HFFc6 (cell line): ENCODE measurements around the gene RPL37A. TPM values are rescaled to one million over a fixed set of nuclear protein-coding genes. Genes with fewer than 3 reads are reported as not detected.

Source experiments
- DNase-seq: peaks from one replicate; pipeline ENCODE4 v3.0.0-alpha.2; 2018
- H3K27ac Mint-ChIP-seq: 2 replicates; pipeline ENCODE4 v1.8.0; 2020; ENCODE audit warnings: mild to moderate bottlenecking, mixed read lengths
- H3K27me3 Mint-ChIP-seq: 2 replicates; pipeline ENCODE4 v1.8.0; 2021; ENCODE audit warnings: mild to moderate bottlenecking, moderate library complexity, mixed read lengths; ENCODE audit not compliant: insufficient read depth
- H3K36me3 Mint-ChIP-seq: 2 replicates; pipeline ENCODE4 v1.8.0; 2021; ENCODE audit warnings: low read depth, mixed read lengths
- H3K4me1 Mint-ChIP-seq: 2 replicates; pipeline ENCODE4 v1.8.0; 2020; ENCODE audit warnings: low read depth, mixed read lengths
- H3K4me3 Mint-ChIP-seq: 2 replicates; pipeline ENCODE4 v1.8.0; 2020; ENCODE audit warnings: mild to moderate bottlenecking, moderate library complexity, mixed read lengths
- H3K9me3 Mint-ChIP-seq: 2 replicates; pipeline ENCODE4 v1.8.0; 2020; ENCODE audit warnings: mild to moderate bottlenecking, mixed read lengths
- total RNA-seq, 6 experiments: library from RNA; stranded (reverse); fragmentation: NEBNext Ultra II Directional; extraction: Animal tissue kit (Norgen Biotek cat#: 25700); gene quantifications; 2 replicates in 1 of 6; 3 replicates in 5 of 6; pipeline ENCODE4 v1.2.3, GENCODE V29; 2021
- TF ChIP-seq, protein P1 (sequence below): fragments of 200-600 bp; sonication (generic); IDR thresholded peaks from 2 replicates; pipeline ENCODE4 v1.5.0; 2021; ENCODE audit warnings: antibody characterized with exemption, mild to moderate bottlenecking

Gene RPL37A
- total RNA-seq, 6 experiments from 2014 or later = 1,992 to 3,122 (median 2,808) TPM

DNA sequence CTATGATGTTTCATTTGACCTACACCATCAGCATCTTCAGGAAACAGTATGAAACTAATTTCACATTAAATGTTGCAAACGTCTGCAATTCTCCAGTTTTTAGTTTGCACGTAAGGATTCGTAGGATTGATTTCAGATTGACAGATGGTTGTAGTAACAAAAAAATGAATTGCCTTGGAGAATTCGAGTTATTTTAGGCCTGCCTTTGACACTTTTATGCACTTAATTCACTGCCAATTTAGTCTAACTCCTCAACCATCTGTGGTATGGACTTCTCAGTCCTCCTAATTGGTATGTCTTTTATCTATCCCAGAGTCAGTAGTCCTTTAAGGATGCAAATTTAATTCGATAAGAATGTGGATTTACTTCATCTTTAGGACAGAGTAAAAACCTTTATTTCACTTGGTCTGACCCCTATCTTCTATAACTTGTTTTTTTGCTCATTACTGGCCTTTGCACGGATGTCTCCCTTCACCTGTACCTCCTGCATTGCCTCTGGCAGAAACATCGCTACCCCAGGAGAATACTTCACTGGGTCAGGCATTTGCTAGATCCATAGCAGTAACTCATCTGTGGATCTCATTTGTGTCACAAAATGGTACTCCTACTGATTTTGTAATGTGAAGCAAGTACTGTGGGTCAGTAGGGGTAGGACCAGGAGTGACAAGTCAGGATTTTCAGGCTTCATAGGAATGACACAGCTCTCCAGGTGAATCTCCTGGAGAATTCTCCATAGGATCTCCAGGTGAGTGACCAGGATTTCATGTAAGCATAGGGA lies 3.9 kb downstream of the RPL37A start:
- Mint-ChIP-seq H3K4me3 (peak overlapping the region; percentile 62), H3K4me1 (peaks cover 68% of the 10 kb centered on the region), H3K27ac (peak overlapping the region; percentile 28), H3K27me3 (peaks cover 4% of the 10 kb centered on the region), H3K36me3 (peaks cover 69% of the 10 kb centered on the region), H3K9me3 (no peaks in the 10 kb centered on the region)
- TF ChIP-seq, protein P1, sequence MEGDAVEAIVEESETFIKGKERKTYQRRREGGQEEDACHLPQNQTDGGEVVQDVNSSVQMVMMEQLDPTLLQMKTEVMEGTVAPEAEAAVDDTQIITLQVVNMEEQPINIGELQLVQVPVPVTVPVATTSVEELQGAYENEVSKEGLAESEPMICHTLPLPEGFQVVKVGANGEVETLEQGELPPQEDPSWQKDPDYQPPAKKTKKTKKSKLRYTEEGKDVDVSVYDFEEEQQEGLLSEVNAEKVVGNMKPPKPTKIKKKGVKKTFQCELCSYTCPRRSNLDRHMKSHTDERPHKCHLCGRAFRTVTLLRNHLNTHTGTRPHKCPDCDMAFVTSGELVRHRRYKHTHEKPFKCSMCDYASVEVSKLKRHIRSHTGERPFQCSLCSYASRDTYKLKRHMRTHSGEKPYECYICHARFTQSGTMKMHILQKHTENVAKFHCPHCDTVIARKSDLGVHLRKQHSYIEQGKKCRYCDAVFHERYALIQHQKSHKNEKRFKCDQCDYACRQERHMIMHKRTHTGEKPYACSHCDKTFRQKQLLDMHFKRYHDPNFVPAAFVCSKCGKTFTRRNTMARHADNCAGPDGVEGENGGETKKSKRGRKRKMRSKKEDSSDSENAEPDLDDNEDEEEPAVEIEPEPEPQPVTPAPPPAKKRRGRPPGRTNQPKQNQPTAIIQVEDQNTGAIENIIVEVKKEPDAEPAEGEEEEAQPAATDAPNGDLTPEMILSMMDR = no peak
- DNase-seq = no peak

DNA sequence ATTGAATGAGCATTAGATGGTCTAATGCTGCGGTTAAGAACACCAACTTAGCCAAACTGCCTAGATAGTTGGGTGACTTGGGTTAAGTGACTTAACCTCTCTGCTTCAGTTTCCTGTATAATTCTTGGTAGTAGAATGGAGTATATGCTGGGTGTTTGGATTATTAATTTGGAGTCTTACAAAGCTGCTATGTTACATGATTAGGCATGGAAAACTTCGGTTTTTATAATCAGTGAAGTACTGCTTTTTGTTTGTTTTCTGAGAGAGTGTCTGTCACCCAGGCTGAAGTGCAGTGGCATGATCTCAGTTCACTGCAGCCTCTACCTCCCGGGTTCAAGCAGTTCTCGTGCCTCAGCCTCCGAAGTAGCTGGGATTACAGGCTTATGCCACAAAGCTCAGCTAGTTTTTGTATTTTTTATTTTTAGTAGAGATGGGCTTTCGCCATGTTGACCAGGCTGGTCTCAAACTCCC lies 4.5 kb downstream of the RPL37A start:
- H3K27me3 Mint-ChIP-seq = peaks cover 4% of the 10 kb centered on the region
- H3K9me3 Mint-ChIP-seq = no peaks in the 10 kb centered on the region
- H3K4me3 Mint-ChIP-seq = no peak overlapping the region; the same call in 1 of the 2 replicates
- TF ChIP-seq, protein P1 = no peak
- DNase-seq = no peak
- H3K4me1 Mint-ChIP-seq = peaks cover 61% of the 10 kb centered on the region
- H3K36me3 Mint-ChIP-seq = peaks cover 69% of the 10 kb centered on the region
- H3K27ac Mint-ChIP-seq = peak overlapping the region; percentile 76

DNA sequence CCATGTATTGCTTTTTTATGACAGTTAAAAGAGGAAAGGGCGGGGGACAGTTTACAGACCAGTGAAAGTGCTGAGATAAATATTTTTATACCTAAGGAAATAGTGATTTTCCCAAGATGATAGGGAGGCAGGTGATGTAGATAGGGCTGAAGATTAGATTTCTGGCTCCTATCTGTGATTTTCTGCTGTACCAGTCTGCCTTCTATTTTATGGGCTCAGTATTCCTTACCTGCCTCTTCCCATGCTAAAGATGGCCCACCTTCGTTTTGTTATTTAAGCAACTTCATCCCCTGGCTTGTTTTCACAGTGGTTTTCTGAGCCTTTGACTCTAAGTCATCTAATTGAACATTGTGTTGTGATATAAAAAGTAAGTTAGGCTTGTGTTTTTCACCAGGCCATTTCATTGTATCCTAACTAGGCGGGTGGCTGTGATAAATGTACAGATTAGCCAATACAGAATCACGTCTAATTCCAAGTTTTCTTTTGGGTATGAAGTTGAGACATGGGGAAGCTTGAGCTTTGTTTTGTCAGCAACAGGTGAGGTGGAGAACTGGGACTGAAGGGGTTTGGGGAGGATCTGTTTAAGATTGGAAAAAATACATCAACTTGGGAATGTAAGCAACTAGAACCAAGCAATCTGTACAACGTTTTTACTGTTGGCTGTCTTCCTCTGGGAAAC lies 5.2 kb downstream of the RPL37A start:
- peak overlapping the region; percentile 25; the same call in 1 of the 2 replicates for H3K4me3 Mint-ChIP-seq

DNA sequence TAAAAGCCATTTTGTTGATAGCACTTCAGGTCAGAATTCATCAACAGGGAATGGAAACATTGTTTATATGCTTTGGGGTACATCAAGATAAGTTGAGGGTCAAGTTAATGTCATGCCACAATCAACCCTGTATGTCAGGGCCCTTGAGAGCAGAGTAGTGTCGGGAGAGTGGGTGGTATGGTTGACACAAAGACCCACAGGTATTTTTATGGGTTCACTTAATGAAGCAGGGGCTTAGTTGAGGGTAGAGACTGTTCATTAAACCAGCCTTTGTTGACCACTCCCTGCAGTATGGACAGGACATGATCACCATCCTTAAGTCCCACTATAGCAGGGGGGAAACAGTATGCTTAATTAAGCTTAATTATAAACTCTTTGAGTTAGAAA lies 5.7 kb downstream of the RPL37A start:
- TF ChIP-seq, protein P1 = no peak
- Mint-ChIP-seq H3K27me3 (peaks cover 4% of the 10 kb centered on the region), H3K27ac (peak overlapping the region; percentile 76), H3K36me3 (peaks cover 64% of the 10 kb centered on the region), H3K4me1 (peaks cover 64% of the 10 kb centered on the region), H3K9me3 (no peaks in the 10 kb centered on the region), H3K4me3 (peak overlapping the region; percentile 25; the same call in 1 of the 2 replicates)
- DNase-seq = no peak

More for the DNA sequence above, 5.2 kb downstream of the RPL37A start:
- DNase-seq = no peak
- H3K27ac Mint-ChIP-seq = peak overlapping the region; percentile 76
- peaks cover 4% of the 10 kb centered on the region for H3K27me3 Mint-ChIP-seq
- TF ChIP-seq, protein P1 = no peak
- peaks cover 66% of the 10 kb centered on the region for H3K36me3 Mint-ChIP-seq
- peaks cover 60% of the 10 kb centered on the region for H3K4me1 Mint-ChIP-seq
- no peaks in the 10 kb centered on the region for H3K9me3 Mint-ChIP-seq

DNA sequence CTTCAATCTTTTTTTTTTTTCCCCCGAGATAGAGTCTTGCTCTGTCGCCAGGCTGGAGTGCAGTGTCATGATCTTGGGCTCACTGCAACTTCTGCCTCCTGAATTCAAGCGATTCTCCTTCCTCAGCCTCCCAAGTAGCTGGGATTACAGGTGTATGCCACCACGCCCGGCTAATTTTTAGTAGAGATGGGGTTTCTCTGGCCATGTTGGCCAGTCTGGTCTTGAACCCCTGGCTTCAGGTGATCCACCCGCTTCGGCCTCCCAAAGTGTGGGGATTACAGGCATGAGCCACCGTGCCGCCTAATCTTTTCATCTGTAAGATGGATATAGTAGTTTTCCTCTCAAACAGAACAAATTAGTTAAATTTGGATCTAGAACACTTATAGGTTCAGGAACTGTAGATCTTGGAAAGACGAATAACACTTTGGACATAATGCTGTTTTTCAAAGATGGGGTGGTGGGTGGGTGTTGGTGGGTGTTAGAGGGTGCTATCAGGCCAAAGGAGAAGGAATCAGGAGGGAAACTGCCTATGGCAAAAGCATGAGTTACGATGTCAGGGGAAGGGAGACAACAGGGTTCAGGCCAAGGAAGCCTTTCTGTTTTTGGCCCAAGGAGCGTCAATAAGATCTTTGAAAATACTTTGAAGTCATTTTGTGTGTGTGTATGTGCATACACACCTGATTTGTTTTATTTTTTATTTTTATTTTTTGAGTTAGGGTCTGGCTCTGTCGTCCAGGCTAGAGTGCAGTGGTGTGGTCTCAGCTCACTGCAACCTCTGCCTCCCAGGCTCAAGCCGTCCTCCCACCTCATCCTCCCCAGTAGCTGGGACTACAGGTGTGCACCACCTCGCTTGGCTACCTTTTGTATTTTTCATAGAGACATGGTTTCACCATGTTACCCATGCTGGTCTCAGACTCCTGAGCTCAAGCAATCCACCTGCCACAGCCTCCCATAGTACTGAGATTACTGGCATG lies 6.8 kb downstream of the RPL37A start:
- Mint-ChIP-seq H3K27ac (peak overlapping the region; percentile 47; the same call in 1 of the 2 replicates), H3K4me1 (peaks cover 61% of the 10 kb centered on the region), H3K4me3 (no peak overlapping the region), H3K27me3 (no peaks in the 10 kb centered on the region; the same call in 1 of the 2 replicates), H3K9me3 (no peaks in the 10 kb centered on the region), H3K36me3 (peaks cover 54% of the 10 kb centered on the region)
- TF ChIP-seq, protein P1 = no peak
- no peak for DNase-seq
